Glutamatergic neuron (in vitro differentiated cells): ENCODE data around the gene ACBD6. TPM values are rescaled to one million over a fixed set of nuclear protein-coding genes. Genes with fewer than 3 reads are reported as not detected.

Experiments used
- DNase-seq: peaks from one replicate; pipeline ENCODE4 v3.0.0; 2022
- H3K27ac Mint-ChIP-seq: one replicate; pipeline ENCODE4 v1.8.0; 2020; ENCODE audit warnings: mild to moderate bottlenecking, mixed read lengths, inconsistent platforms; ENCODE audit not compliant: unreplicated experiment
- H3K27me3 Mint-ChIP-seq: one replicate; pipeline ENCODE4 v1.8.0; 2020; ENCODE audit warnings: mild to moderate bottlenecking, moderate library complexity, mixed read lengths, inconsistent platforms; ENCODE audit not compliant: unreplicated experiment
- H3K36me3 Mint-ChIP-seq: one replicate; pipeline ENCODE4 v1.8.0; 2020; ENCODE audit warnings: mild to moderate bottlenecking, mixed read lengths, inconsistent platforms; ENCODE audit not compliant: unreplicated experiment
- H3K4me1 Mint-ChIP-seq: one replicate; pipeline ENCODE4 v1.8.0; 2020; ENCODE audit warnings: mild to moderate bottlenecking, low read depth, mixed read lengths, inconsistent platforms; ENCODE audit not compliant: unreplicated experiment
- H3K4me3 Mint-ChIP-seq: one replicate; pipeline ENCODE4 v1.8.0; 2020; ENCODE audit warnings: mild to moderate bottlenecking, mixed read lengths, inconsistent platforms; ENCODE audit not compliant: unreplicated experiment
- H3K9me3 Mint-ChIP-seq: one replicate; pipeline ENCODE4 v1.8.0; 2020; ENCODE audit warnings: mild to moderate bottlenecking, moderate library complexity, mixed read lengths, inconsistent platforms; ENCODE audit not compliant: unreplicated experiment
- CTCF ChIP-seq: fragments of 200-600 bp; sonication (generic); IDR thresholded peaks from one replicate; pipeline ENCODE4 v1.5.0; 2021; ENCODE audit not compliant: partially characterized antibody, unreplicated experiment
- total RNA-seq: library from RNA; stranded (reverse); fragmentation: NEBNext Ultra II Directional; extraction: Animal tissue kit (Norgen Biotek cat#: 25700); gene quantifications from one replicate; pipeline ENCODE4 v1.2.1, GENCODE V29; 2021; ENCODE audit not compliant: unreplicated experiment

The ACBD6 gene
- total RNA-seq, 1 donor from 2014 or later, result 52.9 TPM

DNA sequence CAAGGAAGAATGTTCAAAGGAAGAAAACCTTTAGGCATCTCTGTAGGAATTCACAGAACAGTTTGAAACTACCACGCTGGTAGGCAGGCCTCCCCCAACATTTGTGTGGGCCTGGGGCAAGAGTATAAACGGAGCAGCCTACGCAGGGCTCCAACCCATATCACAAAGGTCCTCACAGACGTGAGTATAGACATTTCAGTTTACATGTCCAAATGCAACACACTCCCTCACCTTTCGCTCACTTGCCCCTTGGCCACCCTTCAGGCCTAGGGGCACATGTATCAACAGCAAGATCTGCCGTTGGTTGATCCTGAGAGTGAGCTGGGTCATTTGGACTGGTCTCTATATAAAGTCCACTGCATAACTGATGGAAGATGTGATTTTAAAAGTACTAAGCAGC, 133.3 kb downstream of the ACBD6 start:
- H3K4me3 Mint-ChIP-seq, result no peak overlapping the region
- no peak for TF ChIP-seq CTCF
- H3K27me3 Mint-ChIP-seq, result no peaks in the 10 kb centered on the region
- no peak for DNase-seq
- no peaks in the 10 kb centered on the region for H3K36me3 Mint-ChIP-seq
- no peaks in the 10 kb centered on the region for H3K4me1 Mint-ChIP-seq
- no peak overlapping the region for H3K27ac Mint-ChIP-seq
- no peaks in the 10 kb centered on the region for H3K9me3 Mint-ChIP-seq

GRCh38 chr1:180366371-180367068, 135.9 kb downstream of the ACBD6 start:
- H3K27ac Mint-ChIP-seq, result no peak overlapping the region
- no peak overlapping the region for H3K4me3 Mint-ChIP-seq
- H3K9me3 Mint-ChIP-seq, result no peaks in the 10 kb centered on the region
- peaks cover 6% of the 10 kb centered on the region for H3K4me1 Mint-ChIP-seq
- no peaks in the 10 kb centered on the region for H3K36me3 Mint-ChIP-seq
- no peak for TF ChIP-seq CTCF
- H3K27me3 Mint-ChIP-seq, result no peaks in the 10 kb centered on the region
- no peak for DNase-seq

GRCh38 chr1:180365039-180365438, 137.3 kb downstream of the ACBD6 start:
- H3K4me3 Mint-ChIP-seq, result no peak overlapping the region
- H3K4me1 Mint-ChIP-seq, result peaks cover 7% of the 10 kb centered on the region
- no peak overlapping the region for H3K27ac Mint-ChIP-seq
- H3K9me3 Mint-ChIP-seq, result no peaks in the 10 kb centered on the region
- H3K36me3 Mint-ChIP-seq, result no peaks in the 10 kb centered on the region
- no peaks in the 10 kb centered on the region for H3K27me3 Mint-ChIP-seq
- TF ChIP-seq CTCF, result peak; percentile 11
- DNase-seq, result no peak

- TF ChIP-seq CTCF, result no peak
- Mint-ChIP-seq H3K9me3 (no peaks in the 10 kb centered on the region), H3K4me1 (peaks cover 11% of the 10 kb centered on the region), H3K36me3 (no peaks in the 10 kb centered on the region), H3K27ac (no peak overlapping the region), H3K4me3 (no peak overlapping the region), H3K27me3 (no peaks in the 10 kb centered on the region)
- no peak for DNase-seq
These were observed 139.0 kb downstream of the ACBD6 start for GRCh38 chr1:180363246-180363995.
